GM03348 (cell line): ENCODE results near the gene EME1.
"Not testable (repeated sequence)": the region's sequence is repeated elsewhere in the genome, so short reads cannot be mapped to it uniquely, and the experiment has no call there.

Experiments used
- DNase-seq: peaks from one replicate; pipeline ENCODE4 v3.0.0; 2012; ENCODE audit warnings: low spot score

Gene EME1

GRCh38 chr17:50393700-50394099, 20.7 kb downstream of the EME1 start:
- peak; percentile 0 for DNase-seq

- DNase-seq, result peak; percentile 5
Observed at GRCh38 chr17:50394711-50395110, 21.7 kb downstream of the EME1 start.

- DNase-seq, result peak; percentile 77
Observed at GRCh38 chr17:50396261-50397110, 23.5 kb downstream of the EME1 start.

GRCh38 chr17:50397111-50397918, 24.3 kb downstream of the EME1 start, which contains the start of gene LRRC59:
Gene LRRC59, minus strand, starts transcription at chr17:50397523. Its CDS starts 206 bp downstream, at chr17:50397317.
- peak; percentile 96 for DNase-seq

GRCh38 chr17:50397919-50398285, 24.9 kb downstream of the EME1 start:
- DNase-seq, result peak; percentile 6

- not testable (repeated sequence) for DNase-seq
Observed at GRCh38 chr17:50398672-50399071, 25.6 kb downstream of the EME1 start.

- not testable (repeated sequence) for DNase-seq
Observed at GRCh38 chr17:50399591-50399990, 26.6 kb downstream of the EME1 start.

GRCh38 chr17:50405351-50405750, 32.3 kb downstream of the EME1 start:
- DNase-seq, result not testable (repeated sequence)

GRCh38 chr17:50406578-50406977, 33.5 kb downstream of the EME1 start:
- no peak for DNase-seq

- DNase-seq, result no peak
Observed at GRCh38 chr17:50407921-50408320, 34.9 kb downstream of the EME1 start.

- DNase-seq, result no peak
Observed at GRCh38 chr17:50412188-50412732, 39.2 kb downstream of the EME1 start.

GRCh38 chr17:50414808-50415207, 41.8 kb downstream of the EME1 start:
- DNase-seq, result no peak

- not testable (repeated sequence) for DNase-seq
Observed at GRCh38 chr17:50419577-50419976, 46.5 kb downstream of the EME1 start.

- peak; percentile 33 for DNase-seq
Observed at GRCh38 chr17:50420419-50421112, 47.5 kb downstream of the EME1 start.

GRCh38 chr17:50421308-50422051, 48.5 kb downstream of the EME1 start:
- no peak for DNase-seq

GRCh38 chr17:50422738-50423137, 49.7 kb downstream of the EME1 start:
- DNase-seq, result no peak

- peak; percentile 89 for DNase-seq
Observed at GRCh38 chr17:50423553-50424159, 50.6 kb downstream of the EME1 start.

GRCh38 chr17:50424246-50424995, 51.4 kb downstream of the EME1 start:
- DNase-seq, result no peak

- DNase-seq, result no peak
Observed at GRCh38 chr17:50424996-50425681, 52.1 kb downstream of the EME1 start.
